ENCODE results near the gene ARID5B. TPM values are rescaled to one million over a fixed set of nuclear protein-coding genes. Genes with fewer than 3 reads are reported as not detected.
"Not testable (repeated sequence)": the region's sequence is repeated elsewhere in the genome, so short reads cannot be mapped to it uniquely, and the experiment has no call there.

ARID5B gene, protein sequence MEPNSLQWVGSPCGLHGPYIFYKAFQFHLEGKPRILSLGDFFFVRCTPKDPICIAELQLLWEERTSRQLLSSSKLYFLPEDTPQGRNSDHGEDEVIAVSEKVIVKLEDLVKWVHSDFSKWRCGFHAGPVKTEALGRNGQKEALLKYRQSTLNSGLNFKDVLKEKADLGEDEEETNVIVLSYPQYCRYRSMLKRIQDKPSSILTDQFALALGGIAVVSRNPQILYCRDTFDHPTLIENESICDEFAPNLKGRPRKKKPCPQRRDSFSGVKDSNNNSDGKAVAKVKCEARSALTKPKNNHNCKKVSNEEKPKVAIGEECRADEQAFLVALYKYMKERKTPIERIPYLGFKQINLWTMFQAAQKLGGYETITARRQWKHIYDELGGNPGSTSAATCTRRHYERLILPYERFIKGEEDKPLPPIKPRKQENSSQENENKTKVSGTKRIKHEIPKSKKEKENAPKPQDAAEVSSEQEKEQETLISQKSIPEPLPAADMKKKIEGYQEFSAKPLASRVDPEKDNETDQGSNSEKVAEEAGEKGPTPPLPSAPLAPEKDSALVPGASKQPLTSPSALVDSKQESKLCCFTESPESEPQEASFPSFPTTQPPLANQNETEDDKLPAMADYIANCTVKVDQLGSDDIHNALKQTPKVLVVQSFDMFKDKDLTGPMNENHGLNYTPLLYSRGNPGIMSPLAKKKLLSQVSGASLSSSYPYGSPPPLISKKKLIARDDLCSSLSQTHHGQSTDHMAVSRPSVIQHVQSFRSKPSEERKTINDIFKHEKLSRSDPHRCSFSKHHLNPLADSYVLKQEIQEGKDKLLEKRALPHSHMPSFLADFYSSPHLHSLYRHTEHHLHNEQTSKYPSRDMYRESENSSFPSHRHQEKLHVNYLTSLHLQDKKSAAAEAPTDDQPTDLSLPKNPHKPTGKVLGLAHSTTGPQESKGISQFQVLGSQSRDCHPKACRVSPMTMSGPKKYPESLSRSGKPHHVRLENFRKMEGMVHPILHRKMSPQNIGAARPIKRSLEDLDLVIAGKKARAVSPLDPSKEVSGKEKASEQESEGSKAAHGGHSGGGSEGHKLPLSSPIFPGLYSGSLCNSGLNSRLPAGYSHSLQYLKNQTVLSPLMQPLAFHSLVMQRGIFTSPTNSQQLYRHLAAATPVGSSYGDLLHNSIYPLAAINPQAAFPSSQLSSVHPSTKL
- total RNA-seq (2014; rRNA removed), result 11.0 and 17.4 TPM in 2 replicates
- 10.1 TPM for polyA plus RNA-seq (2012)

DNA sequence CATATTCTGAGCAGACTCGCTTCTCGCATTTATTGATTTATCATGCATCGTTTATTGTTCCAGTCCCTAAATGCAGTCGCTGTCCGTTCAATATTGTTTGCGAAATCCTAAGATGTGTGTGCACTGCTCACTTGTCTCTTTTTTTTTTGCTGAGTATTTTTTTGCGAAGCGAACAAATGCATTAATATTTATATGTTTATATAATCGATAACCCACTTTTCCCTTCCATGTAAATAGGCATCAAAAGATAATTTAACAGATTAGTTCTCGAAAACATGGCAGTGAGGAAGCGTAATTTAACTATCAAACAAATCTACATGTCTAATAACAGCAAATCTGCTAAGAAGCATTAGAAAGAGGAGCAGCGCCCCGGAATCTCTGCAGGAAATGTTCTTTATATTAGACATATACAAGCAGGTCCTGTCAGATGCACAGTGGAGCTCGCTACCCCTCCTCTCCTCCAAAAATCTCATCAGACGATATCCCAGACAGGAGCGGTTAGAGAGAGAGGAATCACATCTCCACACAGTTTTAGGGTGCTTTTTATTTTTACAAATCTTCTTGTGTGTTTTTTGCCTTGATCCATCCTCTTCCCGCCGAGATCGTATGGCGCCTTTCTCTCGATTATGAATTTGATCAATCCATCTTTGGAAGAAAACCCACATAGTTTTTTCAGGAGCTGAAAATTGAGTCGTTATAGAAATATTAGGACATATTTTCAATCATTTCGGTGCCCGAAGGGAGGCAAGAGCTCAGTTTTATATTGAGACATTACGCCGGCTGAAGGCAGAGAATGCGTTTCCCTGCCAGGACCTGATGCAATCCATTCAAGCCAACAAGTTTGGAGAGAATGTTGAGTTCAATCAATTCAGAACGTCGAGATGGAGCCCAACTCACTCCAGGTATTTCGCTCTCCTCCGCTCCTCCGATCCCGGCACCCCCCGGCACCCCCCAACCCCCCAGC lies at the start of gene ARID5B:
Gene ARID5B (plus strand): TSS at position 871 of the 964 bp plus-strand sequence. CDS start 11 bp downstream, at position 882.
- DNase-seq (ENCODE audit: low read depth), result peak; percentile 66

DNA sequence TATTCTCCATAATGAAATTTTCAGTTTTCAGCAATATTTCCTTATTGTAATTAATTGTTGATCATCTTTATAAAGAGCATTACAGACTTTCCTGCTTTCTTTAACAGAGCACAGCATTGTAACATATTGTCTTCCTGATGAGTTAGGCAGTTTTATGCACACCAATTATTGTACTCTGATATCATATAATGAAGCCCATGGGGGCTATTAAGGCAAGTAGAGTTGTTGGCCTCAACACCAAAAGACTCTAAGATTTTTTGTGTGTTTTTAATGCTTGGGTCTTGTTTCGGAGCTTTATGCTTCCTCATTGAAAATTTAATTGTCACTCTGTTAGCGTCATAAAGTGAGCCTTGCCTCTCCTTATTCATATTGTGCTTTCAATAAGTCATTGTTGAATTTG lies 49.2 kb upstream of the ARID5B start:
- DNase-seq (ENCODE audit: low read depth), result no peak

DNA sequence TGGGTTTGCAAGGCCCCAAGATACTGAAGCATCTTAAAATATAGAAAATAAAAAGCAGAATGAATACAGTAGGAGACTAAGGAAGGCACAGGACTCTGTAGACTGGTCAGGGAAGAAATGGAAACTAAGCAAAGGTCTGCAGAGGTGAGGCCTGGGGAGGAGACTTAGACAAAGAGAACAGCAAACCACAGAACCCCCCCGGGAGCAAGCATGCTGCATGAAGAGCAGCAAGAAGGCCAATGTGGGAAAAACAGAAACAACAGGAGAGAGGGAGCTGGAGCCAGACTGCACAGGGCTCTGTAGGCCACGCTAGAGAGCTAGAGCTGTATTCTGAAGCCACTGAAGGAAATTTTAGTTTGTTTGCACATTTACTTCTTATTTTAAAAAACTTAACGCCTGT lies 45.7 kb upstream of the ARID5B start:
- DNase-seq (ENCODE audit: low read depth), result peak; percentile 18

DNA sequence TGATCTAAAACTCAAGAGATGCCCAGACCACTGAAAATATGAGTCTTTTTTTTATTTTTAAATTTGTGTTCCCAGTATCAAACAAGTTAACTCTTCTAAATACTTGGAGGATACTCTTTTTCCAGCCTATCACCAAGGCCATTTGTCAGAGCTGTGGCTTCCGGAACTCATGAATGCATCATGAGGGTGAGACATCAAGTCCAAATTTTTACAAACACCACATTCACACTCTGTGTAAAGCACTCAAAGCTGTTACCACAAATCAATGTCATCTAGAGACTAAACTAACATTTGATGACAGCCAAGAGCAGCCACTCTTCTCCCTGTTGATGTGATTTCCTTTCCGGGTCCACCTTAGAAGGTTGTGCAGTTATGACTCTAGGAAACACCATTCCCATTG lies 43.8 kb upstream of the ARID5B start:
- peak; percentile 76 for DNase-seq (ENCODE audit: low read depth)

DNA sequence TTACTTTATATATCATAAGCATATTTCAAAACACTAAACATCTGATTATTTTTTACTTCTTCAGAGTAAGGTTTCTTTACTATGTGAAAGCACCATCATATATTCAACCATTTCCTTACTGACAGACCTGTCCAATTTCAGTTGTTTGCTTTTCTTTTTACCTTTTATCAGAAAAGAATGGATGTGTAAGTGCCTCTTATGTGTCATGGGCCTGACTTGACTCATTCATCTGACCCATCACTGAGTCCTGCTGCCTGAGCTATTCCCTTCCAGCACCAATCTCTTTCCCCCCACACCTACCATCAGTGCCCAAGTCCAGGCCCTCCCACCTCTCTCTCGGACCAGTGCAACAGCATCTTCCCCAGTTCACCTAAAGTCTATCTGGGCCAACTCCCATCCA lies 41.7 kb upstream of the ARID5B start:
- DNase-seq (ENCODE audit: low read depth), result no peak

DNA sequence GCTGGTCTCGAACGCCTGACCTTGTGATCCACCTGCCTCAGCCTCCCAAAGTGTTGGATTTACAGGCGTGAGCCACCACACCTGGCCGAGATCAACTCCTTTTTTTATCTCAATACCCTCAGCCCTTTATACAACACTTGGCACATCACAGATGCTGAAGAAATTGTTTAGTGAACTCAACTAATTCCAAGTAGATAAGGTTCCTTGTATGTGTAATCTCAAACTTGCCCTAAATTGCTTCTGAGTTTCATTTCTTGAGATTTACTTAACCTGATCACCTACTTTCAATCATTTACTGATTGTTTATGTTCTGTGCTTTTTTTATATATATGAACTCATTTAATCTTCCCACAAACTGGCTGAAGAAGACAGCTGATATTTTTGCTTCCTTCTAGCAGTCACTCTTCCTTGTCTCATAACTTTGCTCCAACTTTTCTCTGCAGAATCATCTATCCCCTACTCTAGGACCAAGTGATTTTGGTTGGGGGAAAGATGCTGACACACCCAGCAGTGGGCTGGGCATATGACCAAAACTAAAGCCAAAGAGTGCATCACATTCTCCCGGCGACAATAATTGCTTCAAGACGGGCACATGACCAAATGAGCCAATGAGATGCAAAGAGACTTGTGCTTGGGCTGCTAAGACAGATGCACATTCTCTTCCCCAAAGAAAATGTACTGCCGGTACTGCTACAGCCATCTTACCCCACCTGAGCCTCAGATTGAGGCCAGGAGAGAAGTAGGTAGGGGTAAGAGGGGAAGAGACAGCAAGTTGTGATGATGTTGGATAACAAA lies 40.3 kb upstream of the ARID5B start:
- DNase-seq (ENCODE audit: low read depth), result no peak

DNA sequence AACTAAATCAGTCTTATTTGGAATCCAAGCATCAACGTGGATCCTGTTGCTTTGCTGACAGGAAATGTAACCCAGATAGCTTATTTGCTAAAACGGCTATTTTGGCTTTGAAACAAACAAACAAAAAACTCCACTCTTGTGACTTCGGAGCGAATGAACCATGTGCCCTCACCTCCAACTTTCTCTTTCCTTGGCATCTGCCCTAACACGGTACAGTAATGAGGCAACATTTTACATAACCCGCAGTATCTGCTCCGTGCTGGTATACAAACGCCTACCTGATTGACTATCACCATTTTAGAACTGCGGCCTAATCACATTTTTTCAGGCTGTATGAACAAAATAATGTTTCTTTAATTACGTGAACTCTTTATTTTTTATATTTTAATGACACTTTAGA lies 37.5 kb upstream of the ARID5B start:
- DNase-seq (ENCODE audit: low read depth), result no peak

DNA sequence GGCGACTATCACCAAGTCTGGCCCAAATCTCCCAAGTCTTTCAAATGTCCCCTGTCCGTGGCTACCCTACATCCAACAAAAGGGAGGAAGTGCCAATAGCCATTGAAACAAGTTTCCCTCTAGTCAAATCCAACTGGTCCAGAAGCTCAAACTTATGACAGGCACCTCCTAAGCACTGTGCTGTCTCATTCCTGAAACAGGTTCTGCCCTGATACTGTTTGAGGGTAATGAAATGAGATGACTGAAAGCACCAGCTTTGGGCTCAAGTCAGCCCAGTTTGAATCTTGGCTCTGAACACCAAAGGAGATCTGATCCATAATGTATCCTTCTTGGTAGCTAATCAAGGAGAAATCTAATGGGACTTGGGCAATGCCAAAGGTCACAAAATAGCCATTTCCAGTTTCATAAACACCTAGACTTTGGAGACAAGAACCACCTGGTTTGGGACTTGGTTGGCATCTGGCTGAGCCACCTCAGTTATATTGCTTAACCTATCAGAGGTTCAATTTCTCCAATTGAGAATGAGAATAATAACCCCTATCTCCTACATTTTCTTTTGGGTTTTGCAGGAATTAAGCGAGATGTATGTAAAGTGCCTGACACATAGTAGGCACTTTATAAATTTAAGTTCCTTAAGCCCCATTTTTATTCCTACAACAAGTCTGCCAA lies 34.7 kb upstream of the ARID5B start:
- no peak for DNase-seq (ENCODE audit: low read depth)

DNA sequence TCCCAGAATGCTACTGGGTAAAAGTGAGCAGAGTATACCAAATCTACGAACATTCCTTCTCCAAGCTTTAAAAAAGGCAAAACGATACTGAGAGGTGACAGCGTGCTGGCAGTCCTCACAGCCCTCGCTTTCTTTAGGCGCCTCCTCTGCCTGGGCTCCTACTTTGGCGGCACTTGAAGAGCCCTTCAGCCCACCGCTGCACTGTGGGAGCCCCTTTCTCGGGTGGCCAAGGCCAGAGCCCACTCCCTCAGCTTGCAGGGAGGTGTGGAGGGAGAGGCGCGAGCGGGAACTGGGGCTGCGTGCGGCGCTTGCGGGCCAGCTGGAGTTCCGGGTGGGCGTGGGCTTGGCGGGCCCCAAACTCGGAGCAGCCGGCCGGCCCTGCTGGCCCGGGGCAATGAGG lies 34.1 kb upstream of the ARID5B start:
- not testable (repeated sequence) for DNase-seq (ENCODE audit: low read depth)

DNA sequence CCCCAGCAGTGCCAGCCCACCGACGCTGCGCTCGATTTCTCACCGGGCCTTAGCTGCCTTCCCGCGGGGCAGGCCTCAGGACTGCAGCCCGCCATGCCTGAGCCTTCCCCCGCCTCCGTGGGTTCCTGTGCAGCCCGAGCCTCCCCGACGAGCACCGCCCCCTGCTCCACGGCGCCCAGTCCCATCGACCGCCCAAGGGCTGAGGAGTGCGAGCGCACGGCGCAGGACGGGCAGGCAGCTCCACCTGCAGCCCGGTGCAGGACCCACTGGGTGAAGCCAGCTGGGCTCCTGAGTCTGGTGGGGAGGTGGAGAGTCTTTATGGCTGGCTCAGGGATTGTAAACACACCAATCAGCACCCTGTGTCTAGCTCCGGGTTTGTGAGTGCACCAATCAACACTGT lies 33.7 kb upstream of the ARID5B start:
- not testable (repeated sequence) for DNase-seq (ENCODE audit: low read depth)

DNA sequence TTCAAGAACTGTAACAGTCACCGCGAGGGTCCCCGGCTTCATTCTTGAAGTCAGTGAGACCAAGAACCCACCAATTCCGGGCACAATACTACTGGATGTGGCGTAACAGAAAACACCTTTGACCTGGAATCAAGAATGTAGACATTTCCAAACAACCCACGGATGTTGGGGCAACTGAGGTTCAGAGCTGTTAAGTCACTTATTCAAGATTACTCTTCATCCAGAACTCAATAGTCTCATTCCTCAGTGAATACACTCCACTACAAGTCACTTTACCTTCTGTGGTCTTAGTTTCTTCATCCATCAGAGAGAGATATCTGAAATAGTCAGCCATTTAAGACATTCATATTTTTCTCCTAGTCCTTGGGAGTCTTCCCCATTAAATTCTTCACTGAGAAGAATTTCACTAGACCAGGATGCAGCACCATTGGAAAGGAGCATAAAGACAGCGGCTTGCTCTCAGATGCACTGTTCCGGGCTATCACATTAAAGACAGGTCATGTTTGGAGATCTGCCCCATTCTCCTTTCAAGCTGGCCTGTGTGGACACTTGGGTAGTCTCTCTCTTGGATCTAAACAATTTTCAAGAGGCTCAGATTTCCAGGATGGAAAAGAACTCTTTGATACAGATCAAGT lies 32.3 kb upstream of the ARID5B start:
- no peak for DNase-seq (ENCODE audit: low read depth)

DNA sequence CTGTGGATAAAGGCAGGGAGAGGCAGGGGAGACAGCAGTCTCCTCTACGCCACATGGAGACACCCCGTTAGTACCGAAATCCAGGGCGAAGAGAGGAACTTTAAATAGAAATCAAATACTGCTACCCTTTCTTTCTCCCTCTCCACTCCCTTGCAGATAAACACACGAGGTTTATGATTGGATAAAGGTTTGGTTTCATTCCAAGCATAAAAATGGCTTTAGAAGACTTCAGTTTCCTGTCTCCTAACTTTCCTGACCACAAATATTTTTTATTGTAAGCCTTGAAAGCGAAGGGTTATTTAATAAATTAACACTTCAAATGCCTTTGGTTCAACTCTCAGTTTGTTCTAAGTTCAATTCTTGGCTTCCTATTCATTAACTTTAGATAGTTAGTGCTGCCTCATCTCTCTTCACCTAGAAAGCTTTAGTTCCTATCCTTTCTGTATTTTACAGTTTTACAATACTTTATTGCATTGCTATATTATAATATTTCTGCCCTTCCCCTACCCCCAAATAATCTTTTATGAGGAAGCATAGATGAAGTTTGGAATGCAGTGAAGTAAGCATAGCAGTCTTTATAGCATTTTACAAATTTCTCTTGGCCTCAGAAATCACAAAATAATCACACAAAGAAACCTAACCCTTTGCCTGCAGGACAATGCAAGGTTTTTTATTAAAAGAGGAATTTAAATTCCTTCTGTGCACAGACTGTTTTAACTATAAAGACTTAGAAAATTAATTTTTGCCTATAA lies 31.5 kb upstream of the ARID5B start:
- peak; percentile 47 for DNase-seq (ENCODE audit: low read depth)

DNA sequence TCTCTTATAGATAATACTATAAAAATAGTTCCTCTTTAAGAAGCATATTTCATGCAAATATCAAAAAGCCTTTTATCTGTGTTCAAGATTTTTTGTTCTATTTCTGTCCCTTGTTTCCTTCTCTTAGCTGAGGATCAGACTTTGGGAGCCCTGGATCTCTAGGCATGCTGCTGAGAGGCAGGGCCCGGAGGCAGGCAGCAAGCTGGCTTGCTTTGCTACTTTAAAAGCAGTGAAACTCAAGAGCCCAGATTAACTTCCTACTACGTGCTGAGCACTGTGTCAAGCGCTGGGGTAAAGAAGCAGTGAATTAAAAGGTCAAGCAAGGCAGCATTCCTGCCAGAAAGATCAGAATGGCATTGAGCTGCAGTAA lies 31.0 kb upstream of the ARID5B start:
- DNase-seq (ENCODE audit: low read depth), result no peak

DNA sequence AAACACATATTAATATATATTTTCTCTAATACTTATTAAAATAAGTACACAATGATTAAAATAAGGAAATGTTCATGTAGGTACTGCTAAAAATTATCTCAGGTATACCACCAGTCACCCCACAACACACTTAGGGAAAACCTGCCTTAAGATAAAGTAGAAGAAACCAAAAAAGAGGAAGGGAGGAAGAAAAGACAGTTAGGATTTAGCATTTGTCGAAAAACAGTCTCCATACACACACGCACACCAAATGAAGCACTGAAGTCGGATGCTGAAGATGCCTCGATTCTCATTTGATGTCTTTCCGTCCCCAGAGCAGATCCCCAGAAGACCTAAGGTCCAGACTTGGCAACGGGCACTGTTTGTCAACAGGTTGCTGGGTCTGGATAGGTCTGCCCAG lies 30.0 kb upstream of the ARID5B start:
- DNase-seq (ENCODE audit: low read depth), result no peak

DNA sequence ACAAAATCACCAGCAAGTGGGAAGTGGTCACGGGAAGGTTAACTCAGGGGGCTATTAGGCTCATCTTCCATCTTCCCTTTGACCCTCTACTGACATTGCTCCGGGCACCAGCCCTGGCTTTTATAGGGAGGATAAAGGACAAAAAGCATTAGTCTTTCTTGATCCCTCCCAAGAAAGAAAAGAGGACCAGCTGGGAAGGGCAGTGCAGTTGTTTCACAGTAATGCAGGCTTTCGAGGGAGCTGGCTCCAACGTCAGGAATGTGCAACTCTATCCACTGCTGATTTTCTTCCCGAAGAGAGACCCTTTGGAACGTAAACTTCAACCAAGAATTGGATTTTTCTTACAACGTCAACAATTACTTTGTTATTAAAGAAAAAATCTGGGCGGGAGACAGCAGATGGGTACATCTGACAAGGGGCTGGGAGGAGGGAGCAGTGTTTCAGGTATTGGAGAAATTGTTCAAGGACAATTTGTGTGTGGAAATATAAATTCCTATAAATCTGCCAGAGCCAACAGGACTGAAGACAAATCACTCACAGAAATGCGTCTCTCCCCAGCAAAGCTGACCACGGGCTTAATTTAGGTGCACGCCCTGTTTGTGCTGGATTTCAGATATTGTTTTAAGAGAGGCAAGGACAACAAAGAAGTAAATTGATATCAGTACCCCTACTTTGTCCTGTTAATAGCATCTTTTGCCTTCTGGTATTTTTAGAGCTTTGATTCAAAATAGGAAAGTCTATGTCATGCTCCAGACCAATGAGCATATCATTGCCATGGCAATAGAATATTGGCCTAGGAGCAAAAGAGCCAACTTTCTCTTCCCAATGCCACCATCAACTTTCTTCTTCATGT lies 23.4 kb upstream of the ARID5B start:
- no peak for DNase-seq (ENCODE audit: low read depth)

DNA sequence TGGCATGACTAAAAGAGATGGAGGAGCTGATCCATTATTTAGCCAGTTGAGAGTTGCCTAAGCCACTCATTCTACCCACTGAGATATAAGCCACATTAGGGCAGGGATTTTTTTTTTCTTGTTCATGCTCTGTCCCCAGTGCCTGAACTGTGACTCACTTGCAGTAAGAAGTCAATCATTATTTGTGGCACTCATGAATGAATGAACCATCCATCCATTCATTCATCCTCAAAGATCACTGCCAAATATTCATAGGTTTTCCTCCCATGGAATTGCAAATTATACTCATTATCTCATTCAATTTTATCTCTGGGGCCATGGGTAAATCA lies 22.8 kb upstream of the ARID5B start:
- no peak for DNase-seq (ENCODE audit: low read depth)

DNA sequence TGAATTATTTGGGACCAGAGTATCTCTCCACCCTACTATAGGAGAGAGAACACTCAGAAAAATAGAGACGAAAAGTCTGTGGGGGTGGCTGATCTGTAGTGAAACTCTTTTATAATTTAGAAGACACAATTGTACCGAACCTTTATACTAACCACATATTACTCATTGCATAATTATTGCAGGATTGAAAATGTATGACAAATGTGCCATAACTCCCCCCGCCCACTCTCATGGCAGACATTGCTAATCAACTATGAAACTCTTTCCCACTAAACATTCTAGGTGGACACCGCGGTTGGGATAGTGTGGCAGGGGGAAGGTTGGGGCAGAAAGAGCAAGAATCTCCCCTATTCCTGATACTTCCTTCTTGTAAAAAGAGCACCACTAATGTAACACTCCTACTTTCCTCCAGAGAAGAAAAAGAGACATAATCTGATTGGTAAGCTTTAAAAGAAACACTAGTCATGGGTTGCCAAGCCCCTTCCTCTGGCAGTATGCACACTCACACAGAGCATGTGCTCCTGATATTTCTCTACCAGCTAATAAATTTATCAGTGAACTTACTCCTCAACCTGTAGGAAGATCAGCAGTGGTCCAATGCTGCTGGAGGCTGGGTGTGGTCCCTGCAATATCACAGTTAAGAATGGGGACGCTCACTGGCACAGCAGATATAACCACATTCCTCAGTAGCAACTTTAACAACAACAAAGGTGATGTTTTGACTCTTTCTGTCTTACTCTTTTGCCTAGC lies 18.7 kb upstream of the ARID5B start:
- DNase-seq (ENCODE audit: low read depth), result peak; percentile 60

All from LHCN-M2 (cell line).